Type B pancreatic cell (in vitro differentiated cells): ENCODE measurements around the gene EMP3. TPM values are rescaled to one million over a fixed set of nuclear protein-coding genes. Genes with fewer than 3 reads are reported as not detected.

Source experiments
- DNase-seq: peaks from one replicate; pipeline ENCODE4 v3.0.0; 2021; ENCODE audit warnings: mixed read lengths; ENCODE audit not compliant: unreplicated experiment; ENCODE audit errors: extremely low spot score
- H3K27ac Mint-ChIP-seq: 2 replicates; pipeline ENCODE4 v1.8.0; 2021; ENCODE audit warnings: mild to moderate bottlenecking, mixed read lengths
- H3K27me3 Mint-ChIP-seq: 2 replicates; pipeline ENCODE4 v1.8.0; 2021; ENCODE audit warnings: mixed read lengths
- H3K36me3 Mint-ChIP-seq: 2 replicates; pipeline ENCODE4 v1.8.0; 2021; ENCODE audit warnings: mixed read lengths
- H3K4me1 Mint-ChIP-seq: one replicate; pipeline ENCODE4 v1.8.0; 2021; ENCODE audit warnings: mixed read lengths; ENCODE audit not compliant: unreplicated experiment
- H3K4me3 Mint-ChIP-seq: 2 replicates; pipeline ENCODE4 v1.8.0; 2021; ENCODE audit warnings: mild to moderate bottlenecking, mixed read lengths
- H3K9me3 Mint-ChIP-seq: 2 replicates; pipeline ENCODE4 v1.8.0; 2021; ENCODE audit warnings: mixed read lengths
- total RNA-seq: library from RNA; stranded (reverse); gene quantifications from 2 replicates; pipeline ENCODE4 v1.2.1, GENCODE V29; 2021; ENCODE audit warnings: low replicate concordance
- TF ChIP-seq, protein P1 (sequence below): fragments of 200-600 bp; sonication (generic); conservative IDR thresholded peaks from 2 replicates; pipeline ENCODE4 v1.5.0; 2021; ENCODE audit warnings: antibody characterized with exemption, mild to moderate bottlenecking

EMP3 gene
- total RNA-seq, 1 donor from 2014 or later = 47.8 TPM

DNA sequence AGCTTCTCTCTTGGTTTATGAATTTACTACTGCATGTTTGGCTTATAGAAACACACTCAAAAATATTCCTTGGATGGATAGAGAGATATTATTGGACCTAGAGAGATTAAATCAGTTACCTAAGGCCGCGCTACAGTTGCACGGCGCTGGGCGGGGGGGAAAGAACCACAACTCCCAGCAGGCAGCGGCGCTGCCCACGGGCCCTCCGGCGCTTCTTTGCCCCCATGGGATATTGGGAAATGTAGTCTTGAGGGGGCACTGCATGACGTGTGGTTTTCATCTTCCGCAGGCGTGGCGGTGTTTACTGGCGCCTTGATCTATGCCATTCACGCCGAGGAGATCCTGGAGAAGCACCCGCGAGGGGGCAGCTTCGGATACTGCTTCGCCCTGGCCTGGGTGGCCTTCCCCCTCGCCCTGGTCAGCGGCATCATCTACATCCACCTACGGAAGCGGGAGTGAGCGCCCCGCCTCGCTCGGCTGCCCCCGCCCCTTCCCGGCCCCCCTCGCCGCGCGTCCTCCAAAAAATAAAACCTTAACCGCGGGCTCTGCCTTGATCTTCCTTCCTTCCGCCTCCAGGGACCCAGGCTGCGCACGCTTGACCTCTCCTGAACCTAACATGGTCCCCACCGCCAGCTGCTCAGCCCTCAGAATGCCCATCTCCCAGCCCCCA, 4.8 kb downstream of the EMP3 start:
- H3K9me3 Mint-ChIP-seq = no peaks in the 10 kb centered on the region
- H3K36me3 Mint-ChIP-seq = peaks cover 3% of the 10 kb centered on the region
- peak; percentile 87 for DNase-seq
- H3K4me1 Mint-ChIP-seq = peaks cover 32% of the 10 kb centered on the region
- TF ChIP-seq, protein P1, sequence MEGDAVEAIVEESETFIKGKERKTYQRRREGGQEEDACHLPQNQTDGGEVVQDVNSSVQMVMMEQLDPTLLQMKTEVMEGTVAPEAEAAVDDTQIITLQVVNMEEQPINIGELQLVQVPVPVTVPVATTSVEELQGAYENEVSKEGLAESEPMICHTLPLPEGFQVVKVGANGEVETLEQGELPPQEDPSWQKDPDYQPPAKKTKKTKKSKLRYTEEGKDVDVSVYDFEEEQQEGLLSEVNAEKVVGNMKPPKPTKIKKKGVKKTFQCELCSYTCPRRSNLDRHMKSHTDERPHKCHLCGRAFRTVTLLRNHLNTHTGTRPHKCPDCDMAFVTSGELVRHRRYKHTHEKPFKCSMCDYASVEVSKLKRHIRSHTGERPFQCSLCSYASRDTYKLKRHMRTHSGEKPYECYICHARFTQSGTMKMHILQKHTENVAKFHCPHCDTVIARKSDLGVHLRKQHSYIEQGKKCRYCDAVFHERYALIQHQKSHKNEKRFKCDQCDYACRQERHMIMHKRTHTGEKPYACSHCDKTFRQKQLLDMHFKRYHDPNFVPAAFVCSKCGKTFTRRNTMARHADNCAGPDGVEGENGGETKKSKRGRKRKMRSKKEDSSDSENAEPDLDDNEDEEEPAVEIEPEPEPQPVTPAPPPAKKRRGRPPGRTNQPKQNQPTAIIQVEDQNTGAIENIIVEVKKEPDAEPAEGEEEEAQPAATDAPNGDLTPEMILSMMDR = peak; percentile 28
- H3K27ac Mint-ChIP-seq = peak overlapping the region; percentile 85
- H3K27me3 Mint-ChIP-seq = peaks cover 3% of the 10 kb centered on the region
- H3K4me3 Mint-ChIP-seq = peak overlapping the region; percentile 90

DNA sequence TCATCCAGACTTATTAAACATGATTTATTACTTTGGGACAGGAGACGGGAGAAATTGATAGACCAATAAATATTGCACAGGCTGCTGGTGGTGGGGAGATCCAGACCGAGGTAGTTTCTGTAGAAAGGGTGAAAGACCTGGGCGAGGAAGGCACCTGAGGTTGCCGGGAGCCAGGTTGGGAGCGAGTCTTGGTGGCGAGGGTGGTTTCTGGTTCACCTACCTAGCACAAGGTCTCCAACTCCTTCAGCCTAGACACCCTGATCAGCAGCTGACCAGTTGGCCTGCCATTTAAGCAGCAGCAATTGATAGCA, 7.0 kb downstream of the EMP3 start:
- peak overlapping the region; percentile 86 for H3K4me3 Mint-ChIP-seq
- H3K4me1 Mint-ChIP-seq = peaks cover 28% of the 10 kb centered on the region
- no peaks in the 10 kb centered on the region for H3K9me3 Mint-ChIP-seq
- TF ChIP-seq, protein P1 = no peak
- H3K36me3 Mint-ChIP-seq = peaks cover 3% of the 10 kb centered on the region
- DNase-seq = no peak
- H3K27me3 Mint-ChIP-seq = peaks cover 3% of the 10 kb centered on the region
- H3K27ac Mint-ChIP-seq = peak overlapping the region; percentile 96

DNA sequence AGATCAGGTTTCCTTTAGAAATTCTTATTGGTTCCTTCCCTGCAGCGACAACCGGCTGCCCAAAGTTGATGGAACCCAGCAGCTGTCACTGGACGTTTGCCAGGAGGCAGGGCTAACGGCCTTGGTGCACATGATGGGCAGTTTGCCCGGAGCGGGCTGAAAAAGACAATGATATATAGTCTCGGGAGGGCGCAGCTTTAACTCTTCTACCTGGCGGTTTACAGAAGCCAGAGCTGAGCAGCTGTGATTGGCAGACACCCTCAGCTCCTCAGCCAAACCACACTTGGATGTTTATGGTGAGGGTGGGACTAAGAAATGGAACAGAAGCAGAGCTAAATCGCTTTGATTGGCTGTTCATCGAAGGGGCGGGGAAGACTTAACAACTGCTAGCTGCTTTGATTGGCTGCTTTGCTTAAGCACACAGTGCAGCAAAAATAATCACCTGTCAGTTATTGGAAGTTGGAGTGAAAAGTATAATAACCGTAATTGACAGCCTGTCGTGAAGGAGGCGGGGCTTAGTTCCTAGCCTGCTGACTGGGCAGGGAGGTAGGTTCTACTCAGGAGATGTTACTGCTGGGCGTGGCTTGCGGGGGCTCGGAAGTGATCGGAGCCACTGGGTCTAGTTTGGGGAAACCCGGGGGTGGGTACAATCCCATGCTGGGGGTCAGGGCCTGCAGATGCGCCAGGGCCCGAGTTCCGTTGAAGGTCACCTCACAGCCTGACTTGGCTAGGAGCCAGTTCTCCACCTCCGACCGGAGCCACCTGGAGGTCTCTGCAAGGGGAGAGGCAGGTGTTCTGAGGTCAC, 7.5 kb downstream of the EMP3 start:
- Mint-ChIP-seq H3K4me1 (peaks cover 28% of the 10 kb centered on the region), H3K36me3 (peaks cover 3% of the 10 kb centered on the region), H3K27me3 (peaks cover 3% of the 10 kb centered on the region), H3K27ac (peak overlapping the region; percentile 96), H3K4me3 (peak overlapping the region; percentile 86), H3K9me3 (no peaks in the 10 kb centered on the region)
- peak; percentile 86 for DNase-seq
- TF ChIP-seq, protein P1 = no peak

DNA sequence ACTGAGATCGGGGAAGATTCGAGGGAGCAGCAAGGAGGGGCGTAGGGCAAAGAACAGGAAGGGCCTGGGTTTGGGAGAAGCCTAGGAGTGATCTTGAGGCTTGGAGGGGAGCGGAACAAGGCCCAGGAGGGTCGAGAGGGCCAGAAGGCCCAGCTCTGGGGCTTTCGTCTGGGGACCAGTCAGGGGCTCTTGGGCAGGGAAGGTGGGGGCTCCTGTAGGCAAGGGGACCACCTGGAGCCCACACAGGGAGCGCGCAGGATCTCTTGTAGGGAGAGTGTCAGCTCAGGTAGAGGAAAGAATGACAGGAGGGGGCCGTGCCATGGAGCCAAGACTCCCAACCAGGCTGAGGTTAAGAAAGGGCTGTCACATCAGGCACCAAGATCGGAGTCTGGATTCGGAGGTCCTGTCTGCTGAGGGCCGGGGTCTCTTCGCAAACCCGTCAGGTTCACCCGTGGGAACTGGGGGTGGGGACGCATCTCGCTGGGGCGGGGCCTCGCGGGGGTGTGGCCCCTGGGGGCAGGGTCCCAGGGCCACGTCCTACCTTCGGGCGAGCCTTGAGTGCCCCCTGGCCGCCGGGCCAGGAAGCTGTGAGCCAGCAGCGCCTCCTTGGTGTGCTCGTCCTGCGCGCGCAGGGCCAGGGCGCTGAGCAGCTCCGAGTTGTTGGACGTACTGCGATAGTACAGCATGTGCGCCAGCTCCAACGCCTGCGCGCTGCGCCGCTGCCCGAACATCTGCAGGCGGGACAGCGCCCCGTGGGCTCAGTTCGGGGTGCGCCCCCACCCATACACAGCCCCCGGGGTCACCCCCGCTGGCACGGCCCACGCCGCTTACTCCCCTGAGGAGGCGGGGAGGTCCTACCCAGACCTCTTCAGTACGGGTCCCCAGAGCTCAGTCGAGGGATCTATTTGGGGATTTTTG, 8.4 kb downstream of the EMP3 start:
- Mint-ChIP-seq H3K36me3 (no peaks in the 10 kb centered on the region), H3K9me3 (no peaks in the 10 kb centered on the region), H3K27me3 (peaks cover 3% of the 10 kb centered on the region), H3K4me1 (peaks cover 28% of the 10 kb centered on the region), H3K27ac (peak overlapping the region; percentile 96), H3K4me3 (peak overlapping the region; percentile 86)
- DNase-seq = peak; percentile 85
- TF ChIP-seq, protein P1 = peak; percentile 78

DNA sequence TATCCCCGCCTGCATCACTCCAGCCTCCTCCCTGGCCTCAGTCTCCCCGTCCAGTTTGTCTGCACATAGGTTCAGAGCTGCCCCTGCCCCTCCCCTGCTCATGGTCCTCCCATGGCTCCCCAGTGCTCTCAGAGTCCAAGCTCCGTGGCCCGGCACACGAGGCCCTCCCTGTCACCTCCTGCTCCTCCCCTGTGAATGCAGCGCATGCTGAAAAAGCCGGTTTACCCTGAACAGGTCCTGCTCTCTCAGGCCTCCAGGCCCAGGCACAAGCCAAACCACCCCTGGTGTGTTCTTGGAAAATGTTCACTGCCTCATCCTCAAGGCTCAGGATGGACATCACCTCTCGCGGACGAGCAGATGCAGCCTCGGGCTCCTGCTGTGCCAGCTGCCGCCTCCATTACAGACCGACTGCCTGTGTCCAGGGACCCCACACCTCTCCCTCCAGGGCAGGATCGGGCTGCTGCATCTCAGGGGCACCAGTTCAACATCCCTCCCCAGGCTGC, 13.0 kb downstream of the EMP3 start:
- no peaks in the 10 kb centered on the region for H3K9me3 Mint-ChIP-seq
- H3K27ac Mint-ChIP-seq = no peak overlapping the region
- no peaks in the 10 kb centered on the region for H3K27me3 Mint-ChIP-seq
- TF ChIP-seq, protein P1 = no peak
- DNase-seq = no peak
- no peaks in the 10 kb centered on the region for H3K36me3 Mint-ChIP-seq
- no peak overlapping the region for H3K4me3 Mint-ChIP-seq
- peaks cover under 1% of the 10 kb centered on the region for H3K4me1 Mint-ChIP-seq
